ENCODE data around the gene EML2. TPM values are rescaled to one million over a fixed set of nuclear protein-coding genes. Genes with fewer than 3 reads are reported as not detected.
A peak's percentile ranks its signal among the peaks of the same experiment; 100 is the strongest.

The EML2 gene
- total RNA-seq, 2 experiments from 2014 or later, result 121 to 134 TPM

DNA sequence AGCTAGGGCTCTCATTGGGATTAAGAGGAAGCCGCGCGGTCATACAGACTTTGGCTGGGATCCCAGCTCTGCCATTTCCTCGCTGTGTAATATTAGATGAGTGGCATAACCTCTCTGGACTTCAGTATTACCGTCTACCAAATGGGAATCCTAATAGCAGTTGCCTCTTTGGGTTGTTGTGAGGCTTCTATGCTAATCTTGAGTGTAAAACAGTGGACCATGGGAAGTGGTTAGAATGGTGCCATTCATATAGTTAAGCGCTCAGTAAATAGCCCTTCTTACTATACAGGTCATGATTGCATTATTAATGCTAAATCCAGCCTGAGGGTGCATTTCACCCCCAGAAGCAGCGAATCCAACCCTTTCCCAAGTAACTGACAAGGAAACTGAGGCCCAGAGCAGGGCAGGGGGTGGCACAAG is 54.0 kb downstream of the EML2 start:
- H3K27ac Mint-ChIP-seq, result peak overlapping the region; percentile 92
- intact Hi-C loops (cut with DNase I, micrococcal nuclease), result loop anchor here (2.0 kb wide), 3 partner anchors 26 to 88 kb away; partner anchors contain the start of genes RTN2 (in 1 of the 2) and VASP (in 1 of the 2)
- ChIA-PET CTCF (interaction anchor here (0.5 to 4.8 kb wide), 5 partner anchors 27 to 107 kb away, joined by 3 to 13 read pairs (median 11); partner anchors contain the start of gene QPCTL), POLR2A (interaction anchor here (0.7 kb wide), 1 partner anchor 55 kb away, joined by 3 read pairs; no protein-coding TSS in a partner anchor)
- H3K4me1 Mint-ChIP-seq, result peaks cover 22% of the 10 kb centered on the region
- no peak for ATAC-seq
- H3K27me3 Mint-ChIP-seq, result peaks cover 8% of the 10 kb centered on the region
- H3K36me3 Mint-ChIP-seq (ENCODE audit: low read depth), result peaks cover 14% of the 10 kb centered on the region
- peak overlapping the region; percentile 87 for H3K4me3 Mint-ChIP-seq
- DNase-seq, result no peak
- H3K9me3 Mint-ChIP-seq (ENCODE audit: low read depth), result no peaks in the 10 kb centered on the region

DNA sequence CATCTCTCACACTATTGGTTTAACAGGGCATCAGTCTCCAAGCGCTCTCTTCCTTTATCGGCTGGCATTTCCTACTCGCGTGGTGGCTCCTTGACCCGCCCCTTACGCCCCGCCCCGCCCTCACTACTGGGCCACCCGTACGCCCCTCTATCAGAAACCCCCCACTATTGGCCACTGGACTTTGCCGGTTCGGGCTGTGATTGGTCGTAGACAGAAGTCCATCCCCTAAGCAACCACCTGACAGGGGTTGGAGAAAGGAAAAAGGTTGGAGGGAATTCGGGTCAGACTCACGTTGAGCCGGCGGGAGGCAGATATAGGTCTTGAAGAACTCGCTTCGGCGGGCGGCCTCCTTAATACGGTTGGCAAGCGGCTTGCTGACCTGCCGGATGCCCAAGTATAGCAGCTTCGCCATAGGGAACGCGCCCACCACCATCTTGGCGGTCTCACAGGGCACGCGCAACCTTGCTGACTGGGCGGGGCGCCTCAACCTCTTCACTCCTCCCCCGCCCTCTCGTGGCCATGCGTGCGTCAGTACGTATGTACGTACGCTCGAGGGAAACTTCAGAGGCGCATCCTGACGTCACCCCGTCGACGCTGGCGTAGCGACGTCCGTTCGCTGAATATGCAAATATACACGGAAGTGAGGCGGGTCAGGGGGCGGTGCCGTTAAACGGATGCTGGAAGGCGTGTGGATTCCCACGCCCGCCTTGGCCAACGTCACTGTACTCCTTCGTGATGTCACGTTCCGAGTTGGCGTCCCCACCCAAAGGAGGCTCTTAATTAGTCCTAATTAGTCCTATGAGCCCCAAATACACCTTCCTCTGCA is 54.7 kb downstream of the EML2 start, which contains the start of gene OPA3:
Gene OPA3, minus strand, starts transcription at position 471 of the 826 bp plus-strand sequence. Its CDS starts 38 bp downstream, at position 433.
- intact Hi-C loops (cut with DNase I, micrococcal nuclease), result loop anchor here (1.0 to 2.0 kb wide), 23 partner anchors 26 to 318 kb away; partner anchors contain the start of genes QPCTL (in 2 of the 2), RTN2 (in 2 of the 2), DMWD (in 1 of the 2) and ERCC2 (in 1 of the 2)
- H3K27me3 Mint-ChIP-seq, result peaks cover 2% of the 10 kb centered on the region
- POLR2A ChIA-PET, result interaction anchor here (0.5 to 1.4 kb wide), 6 partner anchors 9 to 132 kb away, joined by 3 to 9 read pairs (median 4); no protein-coding TSS in a partner anchor
- CTCF ChIA-PET, result interaction anchor here (0.5 to 4.8 kb wide), 8 partner anchors 26 to 108 kb away, joined by 3 to 13 read pairs (median 4); partner anchors contain the start of gene QPCTL
- H3K4me3 Mint-ChIP-seq, result peak within 1 kb of the TSS; percentile 87
- peaks cover 14% of the 10 kb centered on the region for H3K36me3 Mint-ChIP-seq (ENCODE audit: low read depth)
- H3K9me3 Mint-ChIP-seq (ENCODE audit: low read depth), result no peaks in the 10 kb centered on the region
- H3K27ac Mint-ChIP-seq, result peak within 1 kb of the TSS; percentile 93
- peaks cover 22% of the 10 kb centered on the region for H3K4me1 Mint-ChIP-seq
- DNase-seq, result peak; percentile 100
- ATAC-seq, result peak; percentile 95

DNA sequence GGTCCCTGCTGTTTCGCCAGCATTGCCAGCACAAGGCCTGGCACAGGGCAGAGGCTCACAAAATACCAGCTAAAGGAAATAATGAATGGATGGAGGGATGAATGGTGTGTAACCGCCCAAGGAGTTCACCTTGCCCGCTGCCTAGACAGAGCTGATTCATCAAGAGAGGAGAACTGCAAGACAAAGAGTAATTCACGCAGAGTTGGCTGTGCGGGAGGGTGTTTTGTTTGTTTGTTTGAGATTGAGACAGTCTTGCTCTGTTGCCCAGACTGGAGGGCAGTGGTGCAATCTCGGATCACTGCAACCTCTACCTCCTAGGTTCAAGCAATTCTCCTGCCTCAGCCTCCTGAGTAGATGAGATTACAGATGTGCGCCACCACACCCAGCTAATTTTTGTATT is 57.6 kb downstream of the EML2 start:
- intact Hi-C loops (cut with DNase I, micrococcal nuclease), result no loop called here

GRCh38 chr19:45578861-45579260 is 60.3 kb downstream of the EML2 start:
- POLR2A ChIA-PET, result no interaction called here

More for the DNA sequence above, 57.6 kb downstream of the EML2 start:
- H3K36me3 Mint-ChIP-seq (ENCODE audit: low read depth), result peaks cover 14% of the 10 kb centered on the region
- peaks cover 30% of the 10 kb centered on the region for H3K4me1 Mint-ChIP-seq
- ATAC-seq, result no peak
- POLR2A ChIA-PET, result interaction anchor here (0.8 kb wide), 1 partner anchor 236 kb away, joined by 3 read pairs; no protein-coding TSS in a partner anchor
- peak overlapping the region; percentile 42 for H3K27ac Mint-ChIP-seq
- H3K9me3 Mint-ChIP-seq (ENCODE audit: low read depth), result no peaks in the 10 kb centered on the region
- DNase-seq, result no peak
- H3K27me3 Mint-ChIP-seq, result no peaks in the 10 kb centered on the region
- no peak overlapping the region for H3K4me3 Mint-ChIP-seq
- CTCF ChIA-PET, result interaction anchor here (1.0 to 4.8 kb wide), 2 partner anchors 23 to 37 kb away, joined by 3 to 13 read pairs; no protein-coding TSS in a partner anchor

GRCh38 chr19:45577111-45577905 is 61.9 kb downstream of the EML2 start:
- no peak overlapping the region for H3K4me3 Mint-ChIP-seq
- CTCF ChIA-PET, result interaction anchor here (1.5 kb wide), 1 partner anchor 19 kb away, joined by 6 read pairs; no protein-coding TSS in a partner anchor
- peak overlapping the region; percentile 44 for H3K27ac Mint-ChIP-seq
- ATAC-seq (no peak), DNase-seq (no peak)
- H3K9me3 Mint-ChIP-seq (ENCODE audit: low read depth), result no peaks in the 10 kb centered on the region
- intact Hi-C loops (cut with DNase I, micrococcal nuclease), result no loop called here
- no peaks in the 10 kb centered on the region for H3K27me3 Mint-ChIP-seq
- peaks cover 7% of the 10 kb centered on the region for H3K36me3 Mint-ChIP-seq (ENCODE audit: low read depth)
- peaks cover 17% of the 10 kb centered on the region for H3K4me1 Mint-ChIP-seq
- POLR2A ChIA-PET, result no interaction called here

More at GRCh38 chr19:45578861-45579260, 60.3 kb downstream of the EML2 start:
- Mint-ChIP-seq H3K4me1 (peaks cover 25% of the 10 kb centered on the region), H3K4me3 (no peak overlapping the region), H3K36me3 (ENCODE audit: low read depth) (peaks cover 11% of the 10 kb centered on the region), H3K27ac (no peak overlapping the region), H3K27me3 (no peaks in the 10 kb centered on the region), H3K9me3 (ENCODE audit: low read depth) (no peaks in the 10 kb centered on the region)
- CTCF ChIA-PET, result no interaction called here
- intact Hi-C loops (cut with DNase I, micrococcal nuclease), result no loop called here
- ATAC-seq (no peak), DNase-seq (no peak)

DNA sequence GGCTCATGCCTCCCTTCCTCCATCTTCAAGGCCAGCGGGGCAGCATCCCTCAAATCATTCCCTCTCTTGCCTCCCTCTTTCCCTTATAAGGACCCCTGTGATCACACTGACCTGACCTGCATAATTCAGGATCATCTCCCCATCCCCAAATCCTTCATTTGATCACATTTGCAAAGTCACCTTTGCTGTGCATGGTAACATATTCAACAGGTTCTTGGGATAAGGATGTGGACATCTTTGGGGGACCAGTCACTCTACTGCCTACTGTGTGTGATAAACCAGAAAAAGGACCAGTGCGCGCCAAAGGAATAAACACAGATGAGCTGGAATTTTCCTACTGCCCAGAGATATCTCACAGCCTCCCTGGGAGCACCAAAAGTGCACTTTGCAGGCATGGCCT is 62.5 kb downstream of the EML2 start:
- Mint-ChIP-seq H3K4me1 (peaks cover 13% of the 10 kb centered on the region), H3K27me3 (no peaks in the 10 kb centered on the region), H3K36me3 (ENCODE audit: low read depth) (peaks cover 5% of the 10 kb centered on the region), H3K9me3 (ENCODE audit: low read depth) (no peaks in the 10 kb centered on the region), H3K4me3 (no peak overlapping the region), H3K27ac (no peak overlapping the region)
- ChIA-PET CTCF (interaction anchor here (1.5 kb wide), 1 partner anchor 18 kb away, joined by 6 read pairs; no protein-coding TSS in a partner anchor), POLR2A (no interaction called here)
- intact Hi-C loops (cut with DNase I, micrococcal nuclease), result no loop called here
- no peak for DNase-seq
- no peak for ATAC-seq

GRCh38 chr19:45575216-45575615 is 64.0 kb downstream of the EML2 start:
- H3K4me1 Mint-ChIP-seq, result peaks cover 8% of the 10 kb centered on the region
- no peak overlapping the region for H3K4me3 Mint-ChIP-seq
- H3K27me3 Mint-ChIP-seq, result no peaks in the 10 kb centered on the region
- H3K36me3 Mint-ChIP-seq (ENCODE audit: low read depth), result peaks cover 2% of the 10 kb centered on the region
- ChIA-PET POLR2A (interaction anchor here (0.9 kb wide), 1 partner anchor 9 kb away, joined by 4 read pairs; no protein-coding TSS in a partner anchor), CTCF (no interaction called here)
- no peak overlapping the region for H3K27ac Mint-ChIP-seq
- no peak for DNase-seq
- H3K9me3 Mint-ChIP-seq (ENCODE audit: low read depth), result no peaks in the 10 kb centered on the region
- ATAC-seq, result no peak
- intact Hi-C loops (cut with DNase I, micrococcal nuclease), result no loop called here

GRCh38 chr19:45574526-45574925 is 64.7 kb downstream of the EML2 start:
- H3K4me3 Mint-ChIP-seq, result no peak overlapping the region
- ChIA-PET CTCF (no interaction called here), POLR2A (no interaction called here)
- no peak overlapping the region for H3K27ac Mint-ChIP-seq
- ATAC-seq, result no peak
- H3K36me3 Mint-ChIP-seq (ENCODE audit: low read depth), result peaks cover 3% of the 10 kb centered on the region
- DNase-seq, result no peak
- no peaks in the 10 kb centered on the region for H3K27me3 Mint-ChIP-seq
- H3K9me3 Mint-ChIP-seq (ENCODE audit: low read depth), result no peaks in the 10 kb centered on the region
- intact Hi-C loops (cut with DNase I, micrococcal nuclease), result no loop called here
- H3K4me1 Mint-ChIP-seq, result peaks cover 11% of the 10 kb centered on the region

DNA sequence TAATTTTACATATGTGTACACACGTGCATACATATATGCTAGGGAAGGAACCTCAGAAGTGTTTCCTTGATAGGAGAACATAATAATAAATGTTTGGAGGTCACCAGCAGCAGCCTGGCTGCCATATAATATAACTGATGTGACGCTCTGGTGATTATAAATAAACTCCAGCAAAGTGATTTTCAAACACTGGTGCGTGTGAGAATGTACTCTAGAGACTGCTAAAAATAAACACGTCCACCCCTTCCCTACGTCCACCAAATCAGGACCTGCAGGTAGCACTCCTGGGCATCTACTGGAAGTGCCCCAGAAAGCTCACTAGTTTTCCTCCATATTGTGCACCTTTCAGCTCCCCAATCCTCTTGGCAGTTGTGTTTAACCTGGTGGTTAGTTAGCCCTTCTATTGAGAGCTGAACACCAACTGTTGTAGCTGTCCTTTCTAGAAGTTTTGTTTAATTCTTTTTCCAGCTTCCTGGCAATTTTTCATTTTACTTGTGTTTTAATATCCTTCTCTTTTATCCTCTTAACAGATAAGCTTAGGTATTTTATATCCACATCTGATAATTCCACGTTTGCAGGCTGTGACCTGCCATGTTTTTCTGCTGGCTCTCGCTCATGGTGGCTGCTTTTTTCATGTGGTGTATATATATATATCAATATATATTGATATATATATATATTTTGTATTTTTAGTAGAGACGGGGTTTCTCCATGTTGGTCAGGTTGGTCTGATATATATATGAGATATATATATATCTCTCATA is 67.6 kb downstream of the EML2 start:
- Mint-ChIP-seq H3K9me3 (ENCODE audit: low read depth) (no peaks in the 10 kb centered on the region), H3K4me3 (no peak overlapping the region), H3K36me3 (ENCODE audit: low read depth) (peaks cover 3% of the 10 kb centered on the region), H3K27me3 (no peaks in the 10 kb centered on the region), H3K4me1 (peaks cover 4% of the 10 kb centered on the region), H3K27ac (no peak overlapping the region)
- intact Hi-C loops (cut with DNase I, micrococcal nuclease), result no loop called here
- ChIA-PET CTCF (interaction anchor here (1.0 kb wide), 1 partner anchor 62 kb away, joined by 3 read pairs; no protein-coding TSS in a partner anchor), POLR2A (no interaction called here)
- ATAC-seq (no peak), DNase-seq (no peak)

- Mint-ChIP-seq H3K4me3 (no peak overlapping the region), H3K36me3 (ENCODE audit: low read depth) (peaks cover 3% of the 10 kb centered on the region), H3K4me1 (peaks cover 4% of the 10 kb centered on the region), H3K27ac (peak overlapping the region; percentile 49), H3K9me3 (ENCODE audit: low read depth) (no peaks in the 10 kb centered on the region), H3K27me3 (no peaks in the 10 kb centered on the region)
- POLR2A ChIA-PET, result no interaction called here
- intact Hi-C loops (cut with DNase I, micrococcal nuclease), result loop anchor here in 1 of 2 experiments (1.0 to 2.0 kb wide), 2 partner anchors 27 to 47 kb away; no protein-coding TSS in a partner anchor
- CTCF ChIA-PET, result interaction anchor here (0.7 to 1.8 kb wide), 4 partner anchors 11 to 108 kb away, joined by 3 to 8 read pairs (median 5); no protein-coding TSS in a partner anchor
- ATAC-seq (peak; percentile 87), DNase-seq (peak; percentile 84)
Observed at GRCh38 chr19:45569619-45570421, 69.4 kb downstream of the EML2 start.

Measured in activated CD4-positive, alpha-beta T cell treated with anti-CD3 and anti-CD28 coated beads for 36 hours (primary cell).